GM12878 (cell line): ENCODE measurements around the gene CTIF. TPM values are rescaled to one million over a fixed set of nuclear protein-coding genes. Genes with fewer than 3 reads are reported as not detected.

ENCODE experiments used
- BACH1 ChIP-seq: fragments of 450-650 bp; IDR thresholded peaks from 2 replicates; pipeline ENCODE4 v1.6.1; 2017; ENCODE audit warnings: mild to moderate bottlenecking, borderline replicate concordance
- POLR2AphosphoS5 ChIP-seq: IDR thresholded peaks from 2 replicates; pipeline ENCODE4 v1.6.1; 2011; ENCODE audit warnings: mild to moderate bottlenecking, low read length, inconsistent platforms
- polyA plus RNA-seq, 11 experiments: library from polyadenylated mRNA; depleted of rRNA in 4 of 11; unstranded in 6 of 11; stranded (reverse) in 5 of 11; fragments of >200 nt; fragmentation: Nextera tagmentation in 4 of 11; fragmentation: Illumina TruSeq in 1 of 11; extraction: Ambion mirVana in 4 of 11; extraction: Trizol in 1 of 11; gene quantifications; 1 replicate in 1 of 11; 2 replicates in 10 of 11; pipeline versions ENCODE4 v1.2.1 to v1.2.3, GENCODE V29; 2011 to 2016; ENCODE audit warnings: inconsistent platforms in 2 of 11, missing spikeins in 2 of 11, low read depth in 1 of 11
- total RNA-seq, 4 experiments: library from RNA; depleted of rRNA in 3 of 4; stranded (reverse); fragments of >200 nt in 3 of 4; fragmentation: Illumina TruSeq in 1 of 4; extraction: Trizol in 1 of 4; gene quantifications; 2 replicates each; pipeline versions ENCODE4 v1.2.1 to v1.2.3, GENCODE V29; 2013 to 2021
- TF ChIP-seq, protein P1 (sequence below): fragments of 150-350 bp; IDR thresholded peaks from 2 replicates; pipeline ENCODE4 v1.6.1; 2016; ENCODE audit warnings: low read depth, low read length
- TF ChIP-seq, protein P2 (sequence below): fragments of 450-650 bp; IDR thresholded peaks from 2 replicates; pipeline ENCODE4 v1.6.1; 2017; ENCODE audit warnings: mild to moderate bottlenecking, moderate library complexity

Gene CTIF
- total and polyA plus RNA-seq, 10 of the 15 experiments (the other 5 are each of a cell fraction or from before 2014, with no cell fraction given) = 0.06 to 11.6 (median 2.5) TPM

DNA sequence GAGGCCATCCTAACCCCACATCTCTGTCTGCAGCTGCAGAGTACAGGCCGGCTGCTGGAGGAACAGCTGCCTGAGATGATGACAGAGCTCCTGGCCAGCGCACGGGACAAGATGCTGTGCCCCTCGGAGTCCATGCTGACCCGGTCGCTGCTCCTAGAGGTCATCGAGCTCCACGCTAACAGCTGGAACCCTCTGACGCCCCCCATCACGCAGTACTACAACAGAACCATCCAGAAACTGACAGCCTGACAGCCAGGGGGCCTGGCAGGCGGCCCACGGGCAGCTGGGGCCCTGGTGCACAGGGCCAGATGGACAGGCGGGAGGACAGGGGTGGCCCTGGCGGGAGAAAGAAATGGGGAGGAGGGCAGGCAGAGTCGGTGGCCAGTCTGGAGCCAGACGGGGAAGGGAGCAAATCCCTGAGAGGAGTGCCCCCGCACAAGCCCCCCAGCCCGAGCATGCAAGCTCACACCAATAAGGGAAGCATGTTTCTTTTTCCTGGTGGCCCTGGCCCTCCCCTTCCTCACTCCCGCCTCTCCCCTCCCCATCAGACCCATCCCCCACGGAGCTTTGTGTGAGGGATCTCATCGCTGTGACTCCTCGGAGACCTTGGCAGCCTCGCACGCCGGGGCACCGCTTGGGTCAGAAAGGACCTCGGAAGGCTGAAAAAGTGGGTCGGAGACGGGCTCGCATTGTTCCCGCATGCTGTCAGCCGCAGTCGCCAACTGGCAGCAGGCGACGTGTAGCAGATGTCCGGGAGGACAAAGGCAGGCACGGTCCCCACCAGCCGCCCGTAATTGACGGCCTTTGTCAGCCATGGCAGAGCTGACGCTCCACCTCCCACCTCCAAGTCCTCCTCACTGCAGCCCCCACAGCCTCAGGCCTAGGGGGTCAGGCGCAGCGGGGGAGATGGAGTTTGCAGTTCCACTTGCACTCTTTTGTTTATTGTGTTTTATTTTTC, 320.8 kb downstream of the CTIF start (continued):
- TF ChIP-seq, protein P1, sequence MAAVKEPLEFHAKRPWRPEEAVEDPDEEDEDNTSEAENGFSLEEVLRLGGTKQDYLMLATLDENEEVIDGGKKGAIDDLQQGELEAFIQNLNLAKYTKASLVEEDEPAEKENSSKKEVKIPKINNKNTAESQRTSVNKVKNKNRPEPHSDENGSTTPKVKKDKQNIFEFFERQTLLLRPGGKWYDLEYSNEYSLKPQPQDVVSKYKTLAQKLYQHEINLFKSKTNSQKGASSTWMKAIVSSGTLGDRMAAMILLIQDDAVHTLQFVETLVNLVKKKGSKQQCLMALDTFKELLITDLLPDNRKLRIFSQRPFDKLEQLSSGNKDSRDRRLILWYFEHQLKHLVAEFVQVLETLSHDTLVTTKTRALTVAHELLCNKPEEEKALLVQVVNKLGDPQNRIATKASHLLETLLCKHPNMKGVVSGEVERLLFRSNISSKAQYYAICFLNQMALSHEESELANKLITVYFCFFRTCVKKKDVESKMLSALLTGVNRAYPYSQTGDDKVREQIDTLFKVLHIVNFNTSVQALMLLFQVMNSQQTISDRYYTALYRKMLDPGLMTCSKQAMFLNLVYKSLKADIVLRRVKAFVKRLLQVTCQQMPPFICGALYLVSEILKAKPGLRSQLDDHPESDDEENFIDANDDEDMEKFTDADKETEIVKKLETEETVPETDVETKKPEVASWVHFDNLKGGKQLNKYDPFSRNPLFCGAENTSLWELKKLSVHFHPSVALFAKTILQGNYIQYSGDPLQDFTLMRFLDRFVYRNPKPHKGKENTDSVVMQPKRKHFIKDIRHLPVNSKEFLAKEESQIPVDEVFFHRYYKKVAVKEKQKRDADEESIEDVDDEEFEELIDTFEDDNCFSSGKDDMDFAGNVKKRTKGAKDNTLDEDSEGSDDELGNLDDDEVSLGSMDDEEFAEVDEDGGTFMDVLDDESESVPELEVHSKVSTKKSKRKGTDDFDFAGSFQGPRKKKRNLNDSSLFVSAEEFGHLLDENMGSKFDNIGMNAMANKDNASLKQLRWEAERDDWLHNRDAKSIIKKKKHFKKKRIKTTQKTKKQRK = no peak
- TF ChIP-seq BACH1 (no peak), POLR2AphosphoS5 (no peak)
- TF ChIP-seq, protein P2, sequence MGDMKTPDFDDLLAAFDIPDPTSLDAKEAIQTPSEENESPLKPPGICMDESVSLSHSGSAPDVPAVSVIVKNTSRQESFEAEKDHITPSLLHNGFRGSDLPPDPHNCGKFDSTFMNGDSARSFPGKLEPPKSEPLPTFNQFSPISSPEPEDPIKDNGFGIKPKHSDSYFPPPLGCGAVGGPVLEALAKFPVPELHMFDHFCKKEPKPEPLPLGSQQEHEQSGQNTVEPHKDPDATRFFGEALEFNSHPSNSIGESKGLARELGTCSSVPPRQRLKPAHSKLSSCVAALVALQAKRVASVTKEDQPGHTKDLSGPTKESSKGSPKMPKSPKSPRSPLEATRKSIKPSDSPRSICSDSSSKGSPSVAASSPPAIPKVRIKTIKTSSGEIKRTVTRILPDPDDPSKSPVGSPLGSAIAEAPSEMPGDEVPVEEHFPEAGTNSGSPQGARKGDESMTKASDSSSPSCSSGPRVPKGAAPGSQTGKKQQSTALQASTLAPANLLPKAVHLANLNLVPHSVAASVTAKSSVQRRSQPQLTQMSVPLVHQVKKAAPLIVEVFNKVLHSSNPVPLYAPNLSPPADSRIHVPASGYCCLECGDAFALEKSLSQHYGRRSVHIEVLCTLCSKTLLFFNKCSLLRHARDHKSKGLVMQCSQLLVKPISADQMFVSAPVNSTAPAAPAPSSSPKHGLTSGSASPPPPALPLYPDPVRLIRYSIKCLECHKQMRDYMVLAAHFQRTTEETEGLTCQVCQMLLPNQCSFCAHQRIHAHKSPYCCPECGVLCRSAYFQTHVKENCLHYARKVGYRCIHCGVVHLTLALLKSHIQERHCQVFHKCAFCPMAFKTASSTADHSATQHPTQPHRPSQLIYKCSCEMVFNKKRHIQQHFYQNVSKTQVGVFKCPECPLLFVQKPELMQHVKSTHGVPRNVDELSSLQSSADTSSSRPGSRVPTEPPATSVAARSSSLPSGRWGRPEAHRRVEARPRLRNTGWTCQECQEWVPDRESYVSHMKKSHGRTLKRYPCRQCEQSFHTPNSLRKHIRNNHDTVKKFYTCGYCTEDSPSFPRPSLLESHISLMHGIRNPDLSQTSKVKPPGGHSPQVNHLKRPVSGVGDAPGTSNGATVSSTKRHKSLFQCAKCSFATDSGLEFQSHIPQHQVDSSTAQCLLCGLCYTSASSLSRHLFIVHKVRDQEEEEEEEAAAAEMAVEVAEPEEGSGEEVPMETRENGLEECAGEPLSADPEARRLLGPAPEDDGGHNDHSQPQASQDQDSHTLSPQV = no peak
